ENCODE results near the gene IFRD1.

DNA sequence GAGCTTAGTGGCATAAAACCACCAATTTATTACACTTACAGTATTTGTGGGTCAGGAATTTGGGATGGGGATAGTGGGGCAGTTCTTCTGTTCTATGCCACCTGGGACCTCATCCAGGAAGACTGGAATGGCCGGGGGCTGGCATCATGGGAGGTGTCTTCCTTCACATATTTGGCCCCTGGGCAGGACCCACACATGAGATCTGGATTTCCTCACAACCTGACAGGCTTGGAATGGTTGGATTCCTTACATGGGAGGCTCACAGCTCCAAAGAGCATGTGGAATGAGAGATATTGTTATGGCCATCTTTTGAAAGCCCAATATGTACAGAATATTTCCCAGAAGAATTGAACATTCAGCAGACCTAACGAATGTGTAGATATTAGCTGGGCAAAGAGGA is 52.4 kb downstream of the IFRD1 start:
- TF ChIP-seq RAD21 (IDR thresholded peaks at IDR 0.05; ENCODE audit: low read depth) (no peak), CREB1 (IDR thresholded peaks at IDR 0.05; ENCODE audit: low read depth) (no peak), EP300 (IDR thresholded peaks at IDR 0.05; ENCODE audit: borderline replicate concordance) (no peak), TAF1 (IDR thresholded peaks at IDR 0.05; ENCODE audit: low read depth) (no peak), NFIC (IDR thresholded peaks at IDR 0.05) (no peak), YY1 (IDR thresholded peaks at IDR 0.05; ENCODE audit: low read depth) (no peak), CEBPB (IDR thresholded peaks at IDR 0.05) (no peak), TEAD4 (IDR thresholded peaks at IDR 0.05) (no peak), FOXM1 (IDR thresholded peaks at IDR 0.05; ENCODE audit: borderline replicate concordance, low read depth) (no peak)
- TF ChIP-seq, protein P1, sequence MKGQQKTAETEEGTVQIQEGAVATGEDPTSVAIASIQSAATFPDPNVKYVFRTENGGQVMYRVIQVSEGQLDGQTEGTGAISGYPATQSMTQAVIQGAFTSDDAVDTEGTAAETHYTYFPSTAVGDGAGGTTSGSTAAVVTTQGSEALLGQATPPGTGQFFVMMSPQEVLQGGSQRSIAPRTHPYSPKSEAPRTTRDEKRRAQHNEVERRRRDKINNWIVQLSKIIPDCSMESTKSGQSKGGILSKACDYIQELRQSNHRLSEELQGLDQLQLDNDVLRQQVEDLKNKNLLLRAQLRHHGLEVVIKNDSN (IDR thresholded peaks at IDR 0.05): no peak
